GM10847 (cell line): ENCODE measurements around the gene L1CAM.

ENCODE experiments used
- POLR2A ChIP-seq: IDR thresholded peaks from 2 replicates; pipeline ENCODE4 v1.6.1; 2011; ENCODE audit not compliant: insufficient read length; ENCODE audit errors: extremely low read depth

L1CAM gene

DNA sequence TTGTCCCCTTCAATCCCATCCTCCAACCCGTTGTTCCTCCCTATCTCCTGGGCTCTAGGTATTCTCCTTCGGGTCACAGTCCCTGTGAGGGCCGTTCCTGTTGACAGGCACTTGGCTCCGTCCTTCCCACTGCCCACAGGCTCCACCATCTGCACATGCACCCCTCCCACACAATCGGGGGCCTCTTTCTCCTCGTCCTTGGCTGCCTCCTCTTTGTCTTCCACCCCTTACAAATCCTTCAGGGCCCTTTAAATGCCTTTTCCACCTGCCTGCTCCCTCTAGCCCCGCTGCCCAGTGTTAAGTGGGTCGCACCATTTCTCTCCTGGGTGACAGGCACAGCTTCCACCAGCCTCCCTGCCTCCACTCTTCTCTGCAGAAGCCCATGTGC, 15.8 kb upstream of the L1CAM start:
- TF ChIP-seq POLR2A = no peak

DNA sequence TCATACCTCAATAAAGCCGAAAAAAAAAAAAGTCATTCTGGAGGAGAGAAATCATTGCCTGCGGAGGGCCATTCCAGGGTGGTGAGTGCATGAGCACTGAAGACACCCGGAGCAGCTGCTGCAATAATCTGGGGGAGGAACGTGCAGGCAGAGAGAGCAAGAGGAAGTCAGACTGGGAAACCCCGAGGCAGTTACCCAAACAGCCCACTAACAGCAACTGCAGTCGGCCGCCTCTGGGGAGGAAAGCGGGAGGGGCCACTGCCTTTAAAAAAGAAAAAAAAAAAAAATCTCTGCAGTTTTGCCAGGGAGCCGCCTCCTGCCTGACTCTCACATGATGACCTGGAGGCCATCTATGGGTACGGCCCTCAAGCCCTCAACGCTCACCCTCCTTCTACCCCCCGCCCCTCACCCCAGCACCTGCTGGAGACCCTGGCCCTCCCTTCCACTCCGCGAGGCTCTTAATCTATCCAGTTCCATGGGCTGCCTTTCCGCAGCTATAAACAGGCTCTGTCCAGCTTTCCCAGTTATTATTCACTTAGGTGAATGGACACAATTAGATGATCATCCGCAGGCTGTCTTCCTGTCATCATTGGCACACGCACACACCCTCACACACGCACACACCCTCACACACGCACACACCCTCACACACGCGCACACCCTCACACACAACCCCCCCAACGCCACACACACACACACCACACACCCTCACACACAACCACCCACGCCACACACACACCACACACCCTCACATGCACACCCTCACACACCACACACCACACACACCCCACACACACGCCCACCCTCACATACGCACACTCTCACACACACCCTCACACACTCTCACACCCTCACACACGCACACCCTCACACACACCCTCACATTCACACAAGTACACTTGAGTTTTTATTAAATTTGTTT, 15.1 kb upstream of the L1CAM start:
- TF ChIP-seq POLR2A = no peak

DNA sequence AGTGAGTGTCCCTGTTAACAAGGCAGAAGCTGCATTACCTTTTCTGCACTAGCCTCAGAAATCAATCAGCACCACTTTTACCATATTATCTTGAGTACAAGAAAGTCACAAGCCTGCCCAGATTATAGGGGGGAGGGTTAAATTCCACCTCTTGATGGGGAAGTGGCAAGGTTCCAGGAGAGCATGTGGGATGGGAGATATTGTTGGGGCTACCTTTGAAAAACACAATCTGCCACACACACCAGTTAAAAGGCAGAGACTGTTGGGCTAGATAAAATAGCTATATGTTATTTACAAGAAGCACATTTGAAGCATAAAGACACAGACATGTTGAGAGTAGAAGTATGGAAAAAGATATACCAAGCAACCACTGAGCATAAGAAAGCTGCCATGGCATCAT, 11.9 kb upstream of the L1CAM start:
- no peak for TF ChIP-seq POLR2A

DNA sequence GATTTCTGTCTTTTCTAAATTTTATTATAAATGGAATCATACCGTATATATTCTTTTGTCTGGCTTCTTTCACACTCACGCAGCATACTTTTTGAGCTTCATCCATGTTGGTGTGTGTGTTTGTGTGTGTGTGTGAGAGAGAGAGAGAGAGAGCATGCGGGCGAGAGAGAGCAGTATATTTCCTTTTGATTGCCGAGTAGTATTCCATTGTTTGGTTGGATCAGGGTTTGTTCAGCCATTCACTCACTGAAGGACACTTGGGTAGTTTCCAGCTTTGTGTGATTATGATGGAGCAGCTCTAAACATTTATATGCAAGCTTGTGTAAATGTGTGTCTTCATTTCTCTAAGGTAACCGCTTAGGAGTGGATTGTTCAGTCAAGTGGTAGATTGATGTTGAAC, 3.1 kb upstream of the L1CAM start:
- no peak for TF ChIP-seq POLR2A

DNA sequence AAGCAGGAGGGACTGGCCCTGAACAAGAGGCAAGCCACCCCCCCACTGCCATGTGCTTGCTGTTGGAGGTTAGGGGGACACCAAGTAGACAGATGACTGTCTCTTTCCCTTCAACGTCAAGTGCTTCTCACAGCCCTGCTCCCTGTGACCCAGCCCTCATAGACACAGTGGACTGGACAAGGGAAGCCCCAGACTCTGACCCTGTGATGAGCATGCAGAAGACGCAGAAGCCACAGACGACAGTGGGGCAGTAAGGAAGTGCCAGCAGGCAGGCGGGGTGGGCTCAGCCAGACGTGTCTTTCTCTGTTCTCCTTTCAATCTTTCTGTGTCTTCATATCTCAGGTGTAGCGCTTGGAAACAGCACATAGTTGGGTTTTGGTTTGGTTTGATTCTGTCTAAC, 2.4 kb upstream of the L1CAM start:
- TF ChIP-seq POLR2A = no peak

DNA sequence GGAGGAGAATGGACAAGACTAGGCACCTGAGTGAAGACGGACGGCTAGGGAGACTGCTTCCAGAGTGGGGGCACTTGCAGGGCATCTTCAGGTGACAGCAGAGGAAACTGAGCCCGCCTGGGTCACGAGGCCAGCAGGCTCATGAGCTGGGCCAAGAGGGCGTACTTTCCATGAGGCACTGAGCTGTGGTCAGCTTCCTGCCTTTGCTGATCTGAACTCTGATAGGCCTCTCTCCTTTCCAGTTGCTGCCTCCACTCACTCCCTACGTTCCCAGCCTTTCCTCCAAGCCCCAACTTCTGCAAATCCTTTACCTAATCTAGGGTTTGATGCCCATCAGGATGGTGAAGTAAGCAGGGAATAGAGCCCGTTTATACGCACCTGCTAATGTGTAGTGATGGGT, 1.4 kb upstream of the L1CAM start:
- TF ChIP-seq POLR2A = no peak

DNA sequence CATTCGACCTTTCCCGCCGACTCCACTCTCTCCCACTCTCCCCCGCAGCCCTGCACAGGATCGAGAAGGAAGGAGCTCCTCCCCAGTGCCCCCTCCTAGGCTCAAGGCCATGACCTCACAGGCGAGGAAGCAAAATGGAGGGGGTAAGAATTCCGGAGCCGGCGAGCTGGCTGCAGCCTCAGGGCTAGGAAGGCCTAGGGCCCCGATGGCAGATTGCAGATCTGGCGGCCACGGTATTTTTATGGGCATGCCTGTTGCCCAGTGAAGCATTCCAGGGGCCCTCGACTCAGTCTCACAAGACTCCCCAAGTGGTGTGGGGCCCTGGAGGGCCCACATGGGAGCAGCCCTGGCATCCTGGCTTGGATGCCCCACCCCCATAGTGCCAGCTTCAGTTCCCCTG, 942 bp upstream of the L1CAM start:
- TF ChIP-seq POLR2A = no peak

DNA sequence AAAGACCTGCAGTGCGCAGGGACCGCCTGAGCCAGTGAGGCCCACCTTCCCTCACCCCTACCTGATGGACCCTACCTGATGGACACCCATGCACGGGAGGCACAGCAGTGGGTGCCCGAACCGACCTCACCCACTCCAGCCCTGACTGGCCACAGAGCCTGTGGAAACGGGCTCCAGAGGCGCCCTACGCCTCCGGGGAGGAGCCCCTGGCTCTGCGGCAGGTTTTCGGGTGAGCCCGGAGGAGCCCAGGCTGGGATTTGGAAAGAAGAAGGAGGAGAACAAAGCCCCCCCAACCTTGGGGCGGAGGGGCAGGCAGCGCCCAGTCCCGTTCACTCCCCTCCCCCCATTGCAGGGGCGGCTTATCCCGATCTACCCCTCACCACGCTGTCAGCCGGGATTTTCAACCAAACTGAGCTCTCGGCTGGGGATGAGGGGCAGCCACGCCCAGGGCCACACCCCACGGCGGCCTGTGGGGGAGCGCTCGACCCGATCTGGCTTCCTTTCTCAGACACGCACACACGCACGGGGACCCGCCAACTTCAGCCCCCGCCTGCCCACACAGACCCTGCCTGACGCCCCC, 675 bp downstream of the L1CAM start:
- TF ChIP-seq POLR2A = no peak

DNA sequence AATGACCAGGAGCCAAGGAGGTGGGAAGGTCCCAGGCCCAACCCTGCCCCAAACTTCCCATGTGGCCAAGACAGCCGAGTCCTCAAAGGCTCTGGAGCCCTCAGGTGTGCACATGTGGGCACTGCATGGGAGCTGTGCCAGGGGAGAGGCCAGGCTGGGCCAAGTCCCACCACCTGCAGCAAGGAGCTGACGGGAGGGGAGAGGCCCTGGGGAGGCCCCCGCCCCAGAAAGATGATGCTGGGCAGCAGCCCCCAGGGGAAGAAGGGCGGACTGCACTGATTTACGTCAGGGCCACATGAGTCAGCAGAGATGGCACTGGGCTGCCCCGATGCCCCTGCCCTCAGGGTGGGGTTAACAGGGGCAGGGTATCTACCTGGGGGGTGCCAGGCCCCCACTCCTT, 1.4 kb downstream of the L1CAM start:
- no peak for TF ChIP-seq POLR2A

DNA sequence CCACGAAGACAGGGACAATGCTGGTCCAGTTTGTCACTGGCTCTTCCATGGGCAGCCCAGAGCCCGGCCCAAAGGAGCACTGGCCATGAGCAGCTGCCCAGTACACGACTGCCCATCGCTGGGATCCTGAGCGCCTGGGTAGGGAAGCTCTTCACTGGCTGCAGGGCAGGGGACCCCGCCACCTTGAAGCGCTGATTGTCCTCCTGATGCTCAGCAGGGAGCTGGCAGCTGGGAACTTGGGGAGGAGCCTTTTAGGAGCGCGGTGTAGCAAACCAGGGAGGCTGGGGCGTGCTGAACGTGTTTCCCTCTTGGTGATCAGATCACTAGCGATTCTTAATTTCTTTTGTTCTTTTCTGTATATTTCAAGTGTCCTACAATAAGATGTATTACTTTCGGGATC, 1.8 kb downstream of the L1CAM start:
- TF ChIP-seq POLR2A = no peak

DNA sequence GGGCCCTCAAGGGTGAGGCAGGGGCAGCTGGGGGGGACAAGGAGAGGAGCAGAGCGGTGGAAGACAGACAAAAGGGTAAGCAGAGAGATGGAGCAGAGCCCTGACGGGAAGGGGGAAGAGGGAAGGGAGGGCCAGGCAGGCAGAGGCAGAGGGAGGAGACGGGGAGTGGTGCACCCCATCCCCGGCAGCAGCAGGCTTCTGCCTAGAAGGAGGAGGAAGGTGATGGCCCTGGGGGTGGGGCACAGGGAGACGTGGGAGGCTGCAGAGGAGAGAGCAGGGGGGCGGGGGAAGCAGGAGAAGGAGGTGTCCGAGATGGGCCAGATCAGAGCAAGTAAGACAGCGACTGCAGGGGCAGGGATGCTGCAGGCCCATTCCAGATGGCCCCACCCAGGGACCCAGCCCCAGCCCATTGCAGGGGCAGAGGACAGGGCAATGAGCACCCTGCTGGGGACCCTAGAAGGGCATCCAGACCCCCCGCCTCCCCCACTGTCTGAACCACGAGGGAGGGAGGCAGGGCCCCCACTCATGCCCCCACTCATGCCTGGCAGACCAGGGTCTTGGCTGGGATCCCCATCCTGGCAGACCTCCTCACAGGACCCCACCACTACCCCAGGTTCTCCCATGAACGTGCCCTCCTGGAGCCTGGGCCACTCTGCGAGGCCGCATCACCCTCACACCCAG, 2.7 kb downstream of the L1CAM start:
- no peak for TF ChIP-seq POLR2A

DNA sequence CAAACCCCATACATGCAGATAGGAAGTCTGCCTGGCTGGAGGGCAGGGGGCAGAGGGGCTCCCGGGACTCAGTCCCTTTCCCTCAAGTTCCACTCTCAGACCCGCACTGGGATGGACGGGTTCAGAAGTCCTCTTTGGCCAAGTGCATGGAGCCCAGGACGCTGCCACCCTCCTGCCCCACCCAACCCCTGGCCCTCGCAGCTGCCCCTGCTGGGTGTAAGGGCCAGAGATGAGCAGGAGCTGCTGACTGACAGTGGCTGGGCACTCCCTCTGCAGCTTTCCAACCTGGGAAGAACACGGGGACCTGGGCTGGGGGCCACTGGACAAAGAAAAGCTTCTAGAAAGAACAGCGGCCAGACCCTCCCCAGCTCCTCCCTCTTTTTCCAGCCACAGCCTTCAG, 3.4 kb downstream of the L1CAM start:
- no peak for TF ChIP-seq POLR2A

DNA sequence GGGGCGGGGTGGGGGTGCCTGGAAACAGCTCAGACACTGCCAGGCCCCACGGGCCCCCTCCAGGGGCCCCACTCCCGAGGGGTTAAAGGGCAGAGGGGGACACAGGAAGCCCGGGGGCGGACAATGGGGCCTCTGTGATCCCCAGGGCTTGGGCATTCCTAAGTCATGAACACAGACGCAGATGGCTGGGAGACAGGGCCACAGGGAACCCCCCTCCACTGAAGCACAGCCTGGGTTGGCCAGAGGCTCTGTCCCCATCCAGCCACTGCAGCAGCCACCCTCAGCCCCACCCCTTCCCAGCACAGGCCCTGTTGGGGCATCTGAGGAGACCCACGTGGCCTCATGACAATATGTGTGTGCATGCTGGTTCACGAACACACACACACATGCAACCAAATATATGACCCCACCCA, 3.9 kb downstream of the L1CAM start:
- TF ChIP-seq POLR2A = no peak

DNA sequence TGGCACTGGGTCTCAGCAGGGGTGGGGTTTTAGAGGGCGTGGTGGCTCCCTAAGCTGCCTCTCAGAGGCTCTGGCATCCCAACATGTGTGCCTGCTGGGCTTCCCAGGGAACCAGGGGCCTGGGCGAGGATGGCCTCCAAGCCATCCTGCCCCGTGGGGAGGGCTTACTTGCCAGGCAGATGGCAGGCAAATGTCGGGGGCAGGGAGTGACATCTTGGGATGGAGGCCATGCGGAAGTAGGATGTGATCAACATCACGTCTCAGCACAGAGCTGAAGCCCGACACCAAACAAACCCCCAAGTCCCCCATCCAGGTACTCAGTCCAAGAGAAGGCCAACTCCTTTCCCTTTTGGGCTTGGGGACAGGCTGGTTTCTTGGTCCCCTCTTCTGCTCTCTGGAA, 4.7 kb downstream of the L1CAM start:
- TF ChIP-seq POLR2A = no peak

DNA sequence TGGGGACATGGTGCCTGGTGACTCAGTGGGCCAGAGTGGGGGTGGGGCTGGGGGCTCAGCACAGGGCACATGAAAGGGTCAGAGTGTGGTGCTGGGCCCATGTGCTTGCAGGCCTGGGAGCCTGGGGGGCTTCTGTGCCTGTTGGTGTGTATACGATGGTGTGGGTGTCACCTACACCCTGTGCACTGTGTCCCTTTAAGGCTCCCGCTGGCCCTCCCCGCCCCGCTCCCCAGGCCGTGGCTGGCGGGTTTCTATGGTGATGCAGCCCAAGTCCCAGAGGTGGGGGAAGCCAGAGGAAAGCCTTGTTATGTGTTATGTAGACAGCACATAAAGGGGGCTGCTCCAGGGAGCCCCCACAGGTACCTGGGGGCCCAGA, 5.5 kb downstream of the L1CAM start:
- no peak for TF ChIP-seq POLR2A

DNA sequence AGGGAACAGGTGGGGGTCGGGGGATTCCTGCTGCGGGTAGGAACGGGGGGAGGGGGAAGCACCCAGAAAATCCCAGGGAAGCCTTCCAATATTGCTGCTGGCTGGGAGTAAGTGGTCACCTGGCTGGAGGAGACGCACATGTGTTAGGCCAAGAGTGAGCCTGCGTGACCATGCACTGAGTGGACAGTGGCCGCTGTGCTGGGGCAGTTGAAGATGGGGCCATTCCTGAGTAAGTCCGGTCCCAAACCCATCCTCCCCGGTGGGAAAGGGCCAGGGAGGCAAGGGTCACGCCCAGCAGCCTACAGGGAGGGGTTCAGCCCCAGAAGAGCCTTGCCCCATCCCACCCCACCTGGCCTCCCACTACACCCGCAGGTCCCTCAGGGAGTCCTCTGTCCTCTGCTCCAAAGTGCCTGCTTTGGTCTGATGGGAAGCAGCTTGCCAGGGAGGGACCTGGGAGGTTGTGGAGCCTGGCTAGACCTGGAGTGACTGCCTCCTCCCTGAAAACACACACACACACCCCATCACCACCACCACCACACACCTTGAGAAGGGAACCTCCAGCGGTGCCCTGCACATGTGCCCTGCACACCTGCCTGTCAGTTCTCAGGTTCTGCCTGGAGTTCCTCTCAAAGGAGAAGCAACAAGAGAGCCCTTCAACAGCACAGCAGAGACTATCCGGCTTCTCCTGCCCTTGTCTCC, 6.1 kb downstream of the L1CAM start:
- TF ChIP-seq POLR2A = no peak
